NCI-H748 treated with DMSO at 0.1 percent for 48 hours (cell line): ENCODE measurements around the gene HOXD12.
A peak's percentile ranks its signal among the peaks of the same experiment; 100 is the strongest.

ENCODE experiments used
- DNase-seq: peaks from one replicate; lab custom pipeline; 2025; lab: John Stamatoyannopoulos, UW

HOXD12 gene, protein sequence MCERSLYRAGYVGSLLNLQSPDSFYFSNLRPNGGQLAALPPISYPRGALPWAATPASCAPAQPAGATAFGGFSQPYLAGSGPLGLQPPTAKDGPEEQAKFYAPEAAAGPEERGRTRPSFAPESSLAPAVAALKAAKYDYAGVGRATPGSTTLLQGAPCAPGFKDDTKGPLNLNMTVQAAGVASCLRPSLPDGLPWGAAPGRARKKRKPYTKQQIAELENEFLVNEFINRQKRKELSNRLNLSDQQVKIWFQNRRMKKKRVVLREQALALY

DNA sequence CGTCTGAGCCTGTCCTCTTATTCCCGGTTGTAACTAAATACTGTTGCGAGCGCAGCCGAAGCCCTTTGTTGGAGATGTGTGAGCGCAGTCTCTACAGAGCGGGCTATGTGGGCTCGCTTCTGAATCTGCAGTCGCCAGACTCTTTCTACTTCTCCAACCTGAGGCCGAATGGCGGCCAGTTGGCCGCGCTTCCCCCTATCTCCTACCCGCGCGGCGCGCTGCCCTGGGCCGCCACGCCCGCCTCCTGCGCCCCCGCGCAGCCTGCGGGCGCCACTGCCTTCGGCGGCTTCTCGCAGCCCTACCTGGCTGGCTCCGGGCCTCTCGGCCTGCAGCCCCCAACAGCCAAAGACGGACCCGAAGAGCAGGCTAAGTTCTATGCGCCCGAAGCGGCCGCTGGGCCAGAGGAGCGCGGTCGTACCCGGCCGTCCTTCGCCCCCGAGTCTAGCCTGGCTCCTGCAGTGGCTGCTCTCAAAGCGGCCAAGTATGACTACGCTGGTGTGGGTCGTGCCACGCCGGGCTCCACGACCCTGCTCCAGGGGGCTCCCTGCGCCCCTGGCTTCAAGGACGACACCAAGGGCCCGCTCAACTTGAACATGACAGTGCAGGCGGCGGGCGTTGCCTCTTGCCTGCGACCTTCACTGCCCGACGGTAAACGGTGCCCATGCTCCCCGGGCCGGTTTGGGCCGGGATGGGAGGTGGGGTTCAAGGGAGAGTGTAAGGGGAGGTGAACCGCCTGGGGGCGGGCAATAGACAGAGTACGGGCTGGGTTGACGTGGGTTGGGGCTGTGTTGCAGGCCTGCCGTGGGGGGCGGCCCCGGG lies at the start of gene HOXD12:
Gene HOXD12 (plus strand): TSS at position 68 of the 819 bp plus-strand sequence. CDS start 7 bp downstream, at position 75.
- DNase-seq, result no peak

DNA sequence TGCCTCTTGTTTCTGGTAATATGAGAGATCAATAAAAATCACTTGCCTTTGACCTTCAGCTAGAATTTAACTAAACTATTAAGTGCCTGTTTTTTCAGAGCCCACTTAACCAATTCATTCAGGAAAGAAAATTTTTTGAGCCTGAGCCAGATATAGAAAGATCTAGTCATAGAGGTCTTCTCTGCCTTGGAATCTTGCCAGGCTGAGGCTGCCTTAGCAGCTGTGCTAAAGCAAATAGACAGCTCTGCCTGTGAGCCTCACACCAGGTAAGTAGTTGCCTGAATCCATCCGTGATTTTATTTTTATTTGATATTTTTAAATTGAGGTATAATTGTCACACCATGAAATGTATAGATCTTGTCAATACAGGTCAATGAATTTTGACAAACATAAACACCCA lies 43.2 kb upstream of the HOXD12 start:
- DNase-seq, result peak; percentile 96

DNA sequence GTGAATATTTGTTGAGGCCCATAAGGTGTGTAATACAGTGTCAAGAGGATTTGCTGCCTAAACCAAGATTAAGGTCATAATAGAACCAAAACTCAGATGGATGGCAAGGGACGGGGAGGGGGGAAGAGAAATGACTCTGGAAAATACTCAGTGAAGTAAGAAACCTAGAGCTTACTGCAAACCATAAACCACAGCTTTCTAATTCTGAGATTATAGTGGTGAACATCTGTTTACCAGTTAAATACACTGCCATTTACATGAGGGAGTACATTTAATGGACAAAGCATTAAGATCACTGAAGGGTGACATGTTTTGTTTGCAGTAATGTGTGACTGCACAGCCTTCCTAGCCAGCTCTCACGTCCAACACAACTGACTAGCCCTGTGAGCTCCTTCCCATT lies 35.6 kb upstream of the HOXD12 start:
- DNase-seq, result peak; percentile 85

DNA sequence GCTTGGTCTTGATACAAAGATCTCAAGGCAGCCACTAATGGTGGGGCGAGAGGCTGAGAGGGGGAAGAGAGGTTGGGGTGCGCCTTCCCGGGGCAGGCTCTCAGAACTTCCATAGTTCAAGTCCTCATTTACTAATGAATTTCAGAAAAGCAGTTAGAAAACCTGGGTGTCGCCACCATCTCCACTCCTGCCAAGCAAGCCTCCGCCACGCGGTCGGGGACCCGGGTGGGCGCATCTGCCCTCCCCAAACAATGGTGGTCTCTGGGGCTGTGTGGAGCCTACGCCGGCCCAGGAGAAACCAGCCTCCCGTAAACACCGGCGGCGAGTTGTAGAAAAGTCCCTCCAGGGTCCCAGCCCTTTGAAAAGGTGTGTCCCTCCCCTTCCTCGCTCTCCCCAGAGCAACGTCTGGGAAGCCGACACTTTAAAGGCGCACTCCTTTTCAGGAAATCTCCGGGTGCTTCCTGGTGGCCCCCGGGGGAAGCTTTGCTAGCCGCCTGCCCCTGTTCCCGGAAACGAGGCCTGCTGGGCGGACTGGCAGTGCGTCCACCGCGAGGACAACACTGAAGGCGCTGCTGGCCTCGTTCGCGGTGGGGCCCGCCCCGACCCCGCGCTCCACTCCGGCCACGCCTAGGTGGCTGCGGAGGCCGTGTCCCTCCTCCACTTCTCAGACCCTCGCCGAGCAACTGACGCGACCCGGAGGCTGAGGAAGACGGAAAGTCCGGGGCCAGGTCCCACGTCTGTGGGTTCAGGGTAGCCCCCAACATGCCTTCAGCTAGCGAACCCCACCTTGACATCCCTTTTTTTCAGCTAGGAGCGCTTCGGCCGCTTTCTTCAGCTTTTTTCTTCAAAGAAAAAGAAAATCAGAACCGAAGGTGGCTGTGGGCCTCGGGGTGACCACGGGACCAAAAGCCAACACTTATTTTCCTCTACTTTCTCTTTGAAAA lies 32.7 kb upstream of the HOXD12 start:
- DNase-seq, result no peak

DNA sequence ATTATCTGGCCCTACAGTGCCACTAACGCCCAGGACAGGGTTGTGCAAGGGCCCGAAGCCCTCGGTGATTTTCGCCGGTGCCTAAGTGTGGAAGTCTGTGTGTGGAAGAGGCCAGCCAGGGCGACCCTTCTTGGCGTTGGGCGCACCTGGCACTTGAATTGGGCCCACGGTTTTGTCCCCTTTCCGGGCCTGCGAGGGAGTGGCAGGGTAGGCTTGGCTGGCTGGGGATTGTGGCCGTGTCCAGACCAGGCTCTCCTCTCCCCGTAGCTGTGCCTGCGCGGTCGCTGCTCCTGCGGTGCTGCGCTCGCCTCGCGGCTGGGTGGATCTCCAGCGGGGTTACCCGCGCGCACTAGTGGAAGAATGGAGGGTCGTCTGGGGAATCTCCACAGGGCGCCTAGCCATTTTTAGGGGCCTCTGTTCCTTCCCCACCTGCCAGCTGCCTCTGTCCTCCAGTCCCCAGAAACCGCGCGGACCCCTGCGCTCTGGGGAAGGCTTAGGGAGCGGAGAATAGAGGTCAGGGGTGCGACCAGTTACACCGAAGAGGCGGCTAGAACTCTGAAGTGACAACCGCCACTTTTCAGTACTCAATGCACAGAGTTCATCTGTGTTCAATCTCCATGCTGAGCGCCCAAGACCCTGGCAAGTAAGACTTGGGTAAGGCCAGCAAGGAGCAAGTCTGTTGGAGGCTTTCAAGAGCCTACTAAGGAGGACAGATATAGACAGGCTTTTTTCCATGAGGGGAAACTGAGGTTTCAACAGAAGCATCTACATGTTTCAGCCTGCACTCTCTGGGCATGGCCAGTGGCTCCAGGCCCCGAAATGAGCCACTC lies 31.8 kb upstream of the HOXD12 start:
- no peak for DNase-seq

DNA sequence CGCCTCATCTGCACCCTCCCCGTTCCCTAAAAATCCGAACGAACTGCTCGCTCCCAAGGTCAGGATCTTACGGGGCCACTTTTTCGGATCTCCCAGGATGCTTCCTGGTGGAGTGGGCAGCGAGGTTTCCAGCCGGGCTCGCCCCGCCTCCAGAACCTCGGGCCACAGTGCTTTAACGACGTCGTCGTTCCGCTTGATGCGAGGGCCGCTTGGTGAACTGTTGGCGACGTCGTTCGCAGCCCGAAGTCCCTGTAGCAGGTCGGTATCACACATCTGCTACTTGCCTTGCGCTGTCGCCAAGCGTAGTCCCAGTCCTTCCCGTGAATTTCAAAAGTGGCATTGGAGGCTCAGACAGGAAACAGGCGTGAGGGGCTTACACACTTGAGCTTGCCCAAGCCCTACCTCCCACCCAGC lies 31.2 kb upstream of the HOXD12 start:
- no peak for DNase-seq

DNA sequence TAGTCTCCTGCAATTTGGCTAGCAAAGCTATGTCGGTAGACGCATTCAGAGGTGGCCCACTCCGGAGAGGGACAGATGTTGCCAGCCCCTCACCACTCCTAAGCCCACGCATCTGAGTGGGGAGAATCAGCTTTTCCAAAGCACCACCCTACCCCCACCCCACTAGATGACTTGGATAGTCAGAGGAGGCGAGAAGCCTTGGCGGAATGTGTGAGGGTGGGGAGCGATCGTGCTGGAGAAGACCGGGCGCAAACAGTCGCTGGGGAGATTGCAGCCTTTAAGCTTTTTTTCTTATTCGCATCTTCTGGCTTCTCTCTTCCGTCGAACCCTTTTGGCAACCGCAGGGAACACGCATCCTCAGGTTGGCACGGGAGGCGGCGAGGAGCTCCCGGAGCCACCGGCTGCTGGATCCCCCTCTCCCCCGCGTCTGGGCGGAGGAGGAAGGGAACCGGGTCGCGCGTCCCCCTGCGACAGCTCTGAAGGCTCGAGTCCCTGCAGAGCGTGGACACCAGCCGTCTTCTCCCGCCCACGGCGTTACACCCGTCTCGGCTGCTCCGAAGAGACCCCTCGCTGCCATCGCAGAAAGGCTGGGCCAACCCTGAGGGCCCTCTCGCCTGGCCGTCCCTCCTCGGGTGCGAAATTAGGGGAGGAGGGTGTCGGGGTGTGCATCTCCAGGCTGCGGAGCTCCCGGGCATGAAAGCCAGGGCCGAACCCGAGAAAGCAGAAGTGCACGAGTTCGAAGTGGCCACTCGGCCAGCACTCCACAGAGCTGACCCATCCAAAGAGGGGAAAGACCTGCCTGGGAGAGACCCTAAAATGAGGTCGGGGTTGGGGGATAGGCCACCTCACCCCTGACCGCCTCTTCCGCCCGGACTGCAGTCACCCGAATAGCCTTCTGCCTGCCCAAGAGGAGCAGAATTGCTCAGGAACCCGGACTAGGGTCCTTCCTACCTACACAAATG lies 28.0 kb upstream of the HOXD12 start:
- no peak for DNase-seq

DNA sequence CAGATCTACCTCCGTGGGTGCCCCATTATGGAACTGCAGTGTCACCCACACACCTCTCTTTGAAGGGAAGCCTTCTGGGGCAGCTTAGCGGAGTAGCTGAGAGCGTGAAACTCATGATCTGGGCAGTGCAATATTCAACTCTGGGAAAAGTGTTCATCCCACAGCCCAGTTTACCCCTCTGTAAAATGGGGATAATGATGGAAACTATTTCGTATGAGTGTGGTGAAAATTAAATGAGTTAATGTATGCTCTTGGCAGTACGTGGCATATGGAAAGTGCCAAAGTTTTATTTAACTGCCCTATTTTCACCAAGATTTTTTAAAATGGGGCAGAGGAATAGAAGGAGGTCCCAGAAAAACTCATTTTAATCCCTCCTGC lies 27.3 kb upstream of the HOXD12 start:
- DNase-seq, result no peak

DNA sequence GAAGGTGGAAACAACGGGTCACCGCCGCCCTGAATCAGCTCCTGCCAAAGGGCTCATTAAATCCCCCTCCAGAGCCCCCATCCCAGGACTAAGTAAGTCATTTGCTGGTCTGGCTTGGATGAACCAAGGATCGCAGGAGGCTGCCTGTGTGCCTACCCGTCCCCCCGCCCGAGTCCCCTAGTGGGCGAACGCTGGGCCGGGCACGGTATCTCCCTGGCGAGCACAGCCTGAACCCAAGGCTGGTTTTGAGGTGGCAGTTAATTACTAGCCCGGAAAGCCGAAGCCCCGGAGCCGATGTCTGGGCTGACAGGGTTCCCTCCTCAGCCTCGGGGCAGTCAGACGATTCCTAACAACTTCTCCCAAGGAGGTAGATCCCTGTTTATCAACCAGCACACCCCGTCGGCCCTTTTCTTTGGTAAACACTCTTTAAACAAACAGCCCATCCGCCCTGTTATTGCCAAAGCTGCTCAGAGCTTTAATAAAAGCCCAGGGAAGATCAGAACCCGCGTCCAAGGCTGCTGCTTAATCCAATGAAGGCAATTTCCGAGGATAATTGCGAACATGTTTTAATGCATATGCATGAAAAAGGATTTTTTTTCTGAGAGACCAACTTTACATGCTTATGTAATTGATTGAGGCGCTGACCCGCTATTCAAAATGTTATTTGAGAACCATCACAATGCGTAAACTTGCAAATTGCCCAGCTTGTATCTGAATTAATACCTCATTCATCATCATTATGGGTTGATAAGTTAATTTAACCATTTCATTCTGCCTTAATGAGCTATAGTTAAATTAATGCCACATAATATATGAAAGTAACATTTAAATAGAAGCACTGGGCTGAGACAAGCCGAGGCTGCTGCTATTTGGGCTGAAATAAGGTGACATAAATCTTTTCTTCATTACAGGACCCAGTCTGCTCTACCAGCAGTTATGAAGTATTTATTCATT lies 26.4 kb upstream of the HOXD12 start:
- no peak for DNase-seq

DNA sequence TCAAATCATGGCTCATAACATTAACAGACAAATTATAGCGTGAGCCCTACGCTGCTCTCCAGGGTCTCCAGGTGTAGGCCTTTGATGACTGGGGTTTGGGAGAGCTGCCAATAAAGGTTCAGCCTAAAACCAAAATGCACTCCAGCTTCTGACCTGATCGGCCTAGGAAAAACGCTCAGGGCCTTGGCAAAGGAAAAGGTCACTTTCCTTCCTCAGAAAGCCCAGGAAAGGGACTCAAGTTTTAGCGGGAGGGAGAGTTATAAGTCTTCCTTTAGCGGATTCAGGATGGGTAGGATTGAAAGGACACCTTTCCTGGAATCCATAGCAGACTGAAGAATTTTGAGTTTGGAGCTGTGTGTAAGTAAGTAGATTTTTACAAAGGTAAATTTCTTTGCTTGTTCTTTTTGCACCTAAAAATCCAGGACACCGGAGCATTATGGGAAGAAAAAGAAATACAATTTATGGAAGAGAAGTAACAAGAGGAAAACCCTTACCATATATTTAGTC lies 24.6 kb upstream of the HOXD12 start:
- no peak for DNase-seq

DNA sequence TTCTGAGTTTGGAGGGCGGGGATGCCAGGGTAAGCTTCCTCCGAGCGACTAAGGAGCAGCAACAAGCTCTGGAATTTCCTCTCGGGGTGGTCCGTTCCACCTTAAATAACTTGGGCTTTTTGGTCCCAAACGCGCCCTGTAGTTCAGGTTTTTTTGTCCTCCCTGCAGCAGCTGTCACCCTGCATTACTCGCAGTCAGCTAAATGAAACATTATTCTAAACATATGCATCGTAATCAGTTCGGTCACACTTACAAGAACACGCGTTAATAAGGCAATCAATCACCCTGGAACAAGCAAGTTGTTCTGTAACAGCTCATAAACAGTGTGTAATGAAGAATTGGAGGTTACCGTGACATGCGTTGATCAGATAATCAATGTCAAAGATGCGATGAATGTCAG lies 24.1 kb upstream of the HOXD12 start:
- no peak for DNase-seq

DNA sequence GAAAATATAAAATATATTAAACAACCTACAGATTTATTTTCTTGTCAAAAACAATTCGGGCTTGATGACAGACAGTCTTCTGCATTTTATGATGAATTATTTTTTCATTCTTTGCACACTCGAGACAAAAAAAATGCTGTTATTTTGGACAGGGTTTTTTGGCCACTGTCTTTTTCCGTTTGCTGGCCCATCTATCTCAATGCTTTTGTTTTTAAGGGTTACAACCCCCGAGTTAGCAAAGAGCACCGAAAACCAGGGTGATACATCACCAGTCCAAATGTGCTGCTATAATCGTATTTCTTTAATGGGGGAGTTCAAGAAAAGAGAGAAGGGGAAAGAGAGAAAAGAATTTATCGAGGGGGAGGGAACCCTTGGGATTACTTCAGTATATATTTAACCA lies 23.5 kb upstream of the HOXD12 start:
- DNase-seq, result no peak

DNA sequence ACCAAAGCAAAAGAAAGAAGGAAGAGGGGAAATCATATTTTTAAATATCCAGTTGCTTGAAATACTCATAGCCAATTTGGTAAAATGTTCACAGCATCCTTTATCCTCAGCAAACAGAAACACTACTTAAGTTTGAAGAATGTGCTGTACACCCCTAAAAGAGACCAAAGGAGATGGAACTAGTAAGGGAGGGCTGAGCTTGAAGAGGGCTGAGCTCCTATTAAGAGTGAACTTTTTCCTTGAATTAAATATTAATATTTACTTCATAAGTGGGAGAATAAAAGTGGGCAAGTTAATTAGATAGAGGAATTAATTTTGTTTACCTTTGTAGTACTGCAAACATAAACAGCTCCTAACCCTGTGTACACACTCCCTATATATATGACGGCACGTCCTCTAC lies 22.8 kb upstream of the HOXD12 start:
- no peak for DNase-seq

DNA sequence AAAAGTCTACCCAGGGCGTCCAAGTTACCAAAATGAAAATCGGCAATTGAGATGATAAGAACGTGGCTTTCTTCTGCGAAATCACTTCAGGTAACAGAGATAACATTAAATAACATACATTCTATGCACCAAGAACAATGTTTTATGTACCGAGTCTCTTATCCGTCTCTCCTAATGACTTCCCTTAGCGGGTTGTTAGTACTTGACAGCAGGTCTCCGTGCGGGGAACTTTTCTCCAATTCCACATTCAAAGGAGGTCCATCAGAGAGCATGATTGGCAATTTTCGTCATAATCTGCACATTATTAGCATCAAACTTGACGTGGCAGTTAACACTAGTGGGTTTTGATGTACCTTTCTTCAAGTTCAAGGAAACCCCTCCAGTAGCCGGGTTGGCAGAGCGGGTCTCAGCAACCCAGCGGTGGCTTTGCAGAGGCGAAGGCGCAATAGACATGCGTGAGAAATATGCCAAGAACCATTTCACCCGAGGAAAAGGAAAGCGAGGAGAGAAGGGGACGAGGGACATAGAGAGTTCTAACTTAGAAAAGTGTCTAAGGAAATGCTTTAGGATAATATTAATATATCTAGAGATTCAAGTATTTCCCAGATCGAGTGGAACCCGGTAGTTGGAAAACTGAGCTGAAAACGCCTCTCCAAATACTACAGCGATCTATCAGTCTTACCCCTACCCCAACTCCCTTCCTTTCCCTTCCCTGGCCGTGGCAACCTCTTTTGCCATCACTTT lies 20.9 kb upstream of the HOXD12 start:
- peak; percentile 50 for DNase-seq

DNA sequence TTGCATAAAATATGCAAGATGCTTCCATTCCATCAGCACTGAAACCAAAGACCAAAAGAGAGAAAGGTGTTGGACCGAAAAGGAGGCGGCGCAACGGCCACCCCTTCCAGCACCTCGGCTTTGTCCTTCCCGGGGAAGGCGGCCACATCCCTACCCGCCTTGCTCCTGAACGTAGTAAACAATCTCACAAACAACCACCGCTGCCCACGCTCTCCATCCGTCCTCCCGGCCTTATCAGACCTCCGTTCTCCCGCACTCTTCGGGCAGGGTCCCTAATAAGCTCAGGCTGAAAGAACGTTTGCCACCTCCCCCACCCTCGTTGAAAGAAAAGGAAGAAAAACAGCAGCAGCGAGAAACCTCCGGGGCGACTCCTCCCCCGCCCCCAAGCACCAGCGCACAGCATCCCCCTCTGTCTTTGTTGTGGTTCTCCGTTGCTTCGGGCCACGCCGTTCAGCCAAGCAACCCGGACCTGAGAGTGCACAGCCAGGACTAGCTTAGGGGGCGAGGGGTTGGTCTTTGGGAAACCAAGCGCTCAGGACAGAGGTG lies 20.2 kb upstream of the HOXD12 start:
- DNase-seq, result peak; percentile 78

DNA sequence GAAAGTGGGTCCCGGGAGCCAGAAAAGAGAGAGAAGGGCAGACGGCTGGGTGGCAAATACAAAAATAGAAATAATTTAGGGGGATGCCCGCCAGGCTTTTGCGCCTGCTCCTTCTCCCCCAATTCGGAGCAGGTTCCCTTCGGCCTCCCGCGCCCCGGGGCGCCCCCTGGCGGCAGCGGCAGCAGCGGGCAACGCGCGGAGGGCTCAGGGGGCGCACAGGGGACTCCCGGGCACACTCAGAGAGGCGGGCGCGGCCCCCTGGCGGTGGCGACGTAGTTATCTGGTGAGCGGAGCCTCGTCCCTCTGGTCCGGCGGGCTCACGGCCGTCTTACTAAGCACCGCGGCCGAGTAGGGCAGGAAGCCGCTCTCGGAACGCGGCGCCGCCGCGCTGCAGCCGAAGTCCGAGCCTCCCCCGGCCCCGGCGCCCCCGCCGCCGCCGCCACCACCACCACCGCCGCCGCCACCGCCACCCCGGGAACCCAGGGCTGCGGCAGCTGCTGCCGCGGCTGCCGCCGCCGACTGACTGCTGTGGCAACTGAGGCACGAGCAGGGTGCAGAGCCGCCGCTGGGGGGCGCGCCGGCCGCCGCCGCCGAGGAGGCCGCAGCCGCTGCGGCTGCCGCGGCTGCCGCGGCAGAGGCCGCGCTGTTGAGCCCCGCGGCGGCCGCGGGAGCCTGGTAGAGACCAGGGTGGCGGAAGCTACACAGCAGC lies 19.6 kb upstream of the HOXD12 start:
- DNase-seq, result peak; percentile 85
